Lower leg skin (tissue), 4 donors: ENCODE results near the gene CBLN1. TPM values are rescaled to one million over a fixed set of nuclear protein-coding genes. Genes with fewer than 3 reads are reported as not detected.

Experiments used
- DNase-seq, 2 donors: peaks; one replicate each; pipeline ENCODE4 v3.0.0-alpha.2; 2019; ENCODE audit warnings: low spot score in 2 of 2
- H3K4me3 ChIP-seq: fragments of 200-600 bp; sonication (generic); 2 replicates; pipeline ENCODE4 v1.5.1; 2017; ENCODE audit warnings: mild to moderate bottlenecking, low read depth; ENCODE audit not compliant: poor library complexity, severe bottlenecking
- CTCF ChIP-seq, 3 donors: fragments of 450-650 bp; IDR thresholded peaks; one replicate each; pipeline ENCODE4 v1.5.1; 2016; ENCODE audit warnings: antibody characterized with exemption in 3 of 3, mild to moderate bottlenecking in 3 of 3, moderate library complexity in 2 of 3
- POLR2A ChIP-seq, 2 donors: fragments of 450-650 bp; IDR thresholded peaks; one replicate each; pipeline ENCODE4 v1.6.1; 2016 to 2017; ENCODE audit warnings: antibody characterized with exemption in 2 of 2, mild to moderate bottlenecking in 1 of 2, moderate library complexity in 1 of 2
- WGBS, 2 donors: methylation state at CpG; one replicate each; pipeline ENCODE4 v1.1.5; 2018; 5-methylcytosine and 5-hydroxymethylcytosine counted together
- intact Hi-C: fragments of 100-400 bp; cut with DNase I; formaldehyde crosslinking; loops from one replicate; pipeline ENCODE4 v1.15.0; 2023; ENCODE audit warnings: low total_unique reads
- total RNA-seq, 4 donors: library from RNA; depleted of rRNA; stranded (reverse); fragments of >200 nt; gene quantifications; one replicate each; pipeline ENCODE4 v1.1.0, GENCODE V29; 2016

CBLN1 gene
- total RNA-seq, 4 donors from 2014 or later, result 0.27 to 1.2 (median 0.53) TPM

- no peak overlapping the region for H3K4me3 ChIP-seq
- TF ChIP-seq POLR2A (IDR thresholded peaks at IDR 0.05) (no peak), CTCF (IDR thresholded peaks at IDR 0.05) (no peak)
- no peak for DNase-seq
- intact Hi-C loops, result no loop called here
- 1 to 2% methylated on average over 39 of the region's 39 CpGs for WGBS, 2 donors
These were observed 1.4 kb downstream of the CBLN1 start for GRCh38 chr16:49280105-49280741.

- TF ChIP-seq CTCF (IDR thresholded peaks at IDR 0.05) (no peak), POLR2A (IDR thresholded peaks at IDR 0.05) (no peak)
- no peak overlapping the region for H3K4me3 ChIP-seq
- DNase-seq, result no peak
- intact Hi-C loops, result no loop called here
- WGBS, 2 donors, result 4 to 7% methylated on average over 29 of the region's 29 CpGs
These were observed 2.5 kb downstream of the CBLN1 start for GRCh38 chr16:49278944-49279725.

DNA sequence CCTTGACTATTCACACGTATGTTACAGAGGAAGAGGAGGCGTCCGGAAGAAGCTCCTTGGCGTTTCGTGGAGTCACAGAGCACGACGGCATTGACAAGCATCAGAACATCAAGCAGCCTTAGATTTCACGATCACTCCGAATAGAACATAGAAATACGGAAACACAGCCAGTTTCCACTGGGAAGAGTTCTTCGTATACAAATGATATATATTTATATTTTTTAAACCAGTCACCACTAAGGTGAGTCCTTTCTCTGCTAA is 3.1 kb downstream of the CBLN1 start:
- H3K4me3 ChIP-seq, result no peak overlapping the region
- no peak for DNase-seq
- intact Hi-C loops, result no loop called here
- 10 to 14% methylated on average over 11 of the region's 11 CpGs for WGBS, 2 donors
- TF ChIP-seq CTCF (IDR thresholded peaks at IDR 0.05), result no peak
- TF ChIP-seq POLR2A (IDR thresholded peaks at IDR 0.05), result no peak

DNA sequence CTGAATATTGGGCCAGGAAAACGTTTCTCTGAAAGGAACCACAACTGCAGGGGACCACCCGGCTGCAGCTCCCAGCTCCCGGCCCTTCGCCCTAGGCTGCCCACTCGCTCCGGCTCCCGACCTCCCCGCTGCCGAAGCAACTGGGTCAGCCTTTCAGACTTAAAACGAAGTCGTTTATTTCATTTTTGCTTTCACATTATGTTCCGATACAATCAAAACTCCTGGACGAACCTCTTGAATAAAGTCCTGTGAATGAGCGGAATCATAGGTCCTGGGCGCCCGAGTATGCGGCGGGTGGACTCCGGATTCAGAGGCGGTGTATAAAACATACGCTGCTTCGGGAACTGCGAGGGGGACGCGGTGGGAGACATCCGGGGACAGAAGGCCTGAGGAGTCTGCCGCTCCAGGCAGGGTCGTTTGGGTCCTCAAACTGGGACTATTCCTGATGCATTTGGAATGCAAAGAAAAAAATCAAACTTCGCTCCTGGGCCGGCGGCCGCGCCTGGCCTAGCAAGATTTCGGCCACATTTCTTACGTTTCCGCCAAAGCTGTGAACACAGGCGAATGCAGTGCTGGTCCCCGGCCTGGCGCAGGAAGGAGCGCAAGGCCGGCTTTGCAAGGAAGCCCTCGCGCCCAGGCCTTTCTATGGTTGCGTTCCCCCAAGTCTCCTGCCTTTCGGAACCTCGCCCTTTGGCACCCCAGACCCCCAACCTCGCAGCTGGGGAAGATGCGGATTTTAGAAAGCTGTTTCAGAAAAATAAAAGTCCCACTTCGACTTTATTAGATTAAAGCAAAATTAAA is 3.7 kb downstream of the CBLN1 start:
- intact Hi-C loops, result no loop called here
- no peak overlapping the region for H3K4me3 ChIP-seq
- TF ChIP-seq CTCF (IDR thresholded peaks at IDR 0.05), result no peak
- no peak for TF ChIP-seq POLR2A (IDR thresholded peaks at IDR 0.05)
- no peak for DNase-seq
- WGBS, 2 donors, result 8 to 9% methylated on average over 49 of the region's 49 CpGs

- intact Hi-C loops, result no loop called here
- DNase-seq, result no peak
- WGBS, 2 donors, result 6 to 7% methylated on average over 18 of the region's 18 CpGs
- H3K4me3 ChIP-seq, result no peak overlapping the region
- no peak for TF ChIP-seq POLR2A (IDR thresholded peaks at IDR 0.05)
- TF ChIP-seq CTCF (IDR thresholded peaks at IDR 0.05), result no peak
These were observed 4.3 kb downstream of the CBLN1 start for GRCh38 chr16:49277386-49277742.
